Uterus (tissue), 4 donors: ENCODE data around the gene DCLK2. TPM values are rescaled to one million over a fixed set of nuclear protein-coding genes. Genes with fewer than 3 reads are reported as not detected.

ENCODE experiments used
- DNase-seq, 2 donors: peaks; one replicate each; pipeline ENCODE4 v3.0.0-alpha.2; 2019 to 2020
- H3K27ac ChIP-seq, 2 donors: fragments of 200-600 bp; sonication (generic); 1 replicate in 1 of 2; 2 replicates in 1 of 2; pipeline ENCODE4 v1.5.1; 2016 to 2018
- H3K27me3 ChIP-seq, 2 donors: fragments of 200-600 bp; sonication (generic); one replicate each; pipeline ENCODE4 v1.5.1; 2018 to 2019; ENCODE audit warnings: control low read depth in 1 of 2
- H3K36me3 ChIP-seq, 2 donors: fragments of 200-600 bp; sonication (generic); one replicate each; pipeline ENCODE4 v1.5.1; 2019; ENCODE audit warnings: control low read depth in 1 of 2
- H3K4me1 ChIP-seq, 2 donors: fragments of 200-600 bp; sonication (generic); one replicate each; pipeline ENCODE4 v1.5.1; 2018 to 2019; ENCODE audit warnings: control low read depth in 1 of 2
- H3K4me3 ChIP-seq, 2 donors: fragments of 200-600 bp; sonication (generic); 1 replicate in 1 of 2; 2 replicates in 1 of 2; pipeline ENCODE4 v1.5.1; 2018 to 2019; ENCODE audit warnings: mild to moderate bottlenecking in 1 of 2
- H3K9me3 ChIP-seq, 2 donors: fragments of 200-600 bp; sonication (generic); one replicate each; pipeline ENCODE4 v1.5.1; 2019; ENCODE audit warnings: control low read depth in 1 of 2
- CTCF ChIP-seq, 4 experiments: fragments of 200-600 bp in 2 of 4; fragments of 450-650 bp in 2 of 4; sonication (generic) in 2 of 4; IDR thresholded peaks; one replicate each; pipeline ENCODE4 v1.5.1; 2016 to 2019; ENCODE audit warnings: antibody characterized with exemption in 4 of 4, mild to moderate bottlenecking in 2 of 4, moderate library complexity in 1 of 4
- POLR2A ChIP-seq, 2 donors: fragments of 450-650 bp; IDR thresholded peaks; one replicate each; pipeline ENCODE4 v1.6.1; 2016; ENCODE audit warnings: antibody characterized with exemption in 2 of 2, mild to moderate bottlenecking in 1 of 2, moderate library complexity in 1 of 2
- intact Hi-C: fragments of 100-400 bp; cut with DNase I; formaldehyde crosslinking; loops from one replicate; pipeline ENCODE4 v1.15.1; 2023; ENCODE audit warnings: low total_unique reads
- total RNA-seq, 4 donors: library from RNA; depleted of rRNA in 3 of 4; stranded (reverse); fragments of >200 nt in 3 of 4; gene quantifications; one replicate each; pipeline versions ENCODE4 v1.1.0 to v1.2.4, GENCODE V29; 2014 to 2023
- donor health status: DM: yes; HTN: yes; CAD: no.

The DCLK2 gene
- total RNA-seq, 4 donors from 2014 or later, result 0.29 to 27.5 (median 10.1) TPM

- H3K36me3 ChIP-seq, result no peaks in the 10 kb centered on the region
- no peaks in the 10 kb centered on the region for H3K9me3 ChIP-seq
- H3K4me3 ChIP-seq, result no peak overlapping the region
- DNase-seq, result no peak
- H3K27ac ChIP-seq, result no peak overlapping the region
- no peaks in the 10 kb centered on the region for H3K4me1 ChIP-seq
- TF ChIP-seq POLR2A (IDR thresholded peaks at IDR 0.05), result no peak
- TF ChIP-seq CTCF (IDR thresholded peaks at IDR 0.05), result no peak
- intact Hi-C loops, result no loop called here
- no peaks in the 10 kb centered on the region for H3K27me3 ChIP-seq
These were observed 134.2 kb downstream of the DCLK2 start for GRCh38 chr4:150212485-150212884.

GRCh38 chr4:150212927-150213326, 134.7 kb downstream of the DCLK2 start:
- H3K27ac ChIP-seq, result no peak overlapping the region
- TF ChIP-seq CTCF (IDR thresholded peaks at IDR 0.05) (no peak), POLR2A (IDR thresholded peaks at IDR 0.05) (no peak)
- H3K4me3 ChIP-seq, result no peak overlapping the region
- intact Hi-C loops, result no loop called here
- H3K27me3 ChIP-seq, result no peaks in the 10 kb centered on the region
- H3K4me1 ChIP-seq, result no peaks in the 10 kb centered on the region
- DNase-seq, result no peak
- no peaks in the 10 kb centered on the region for H3K9me3 ChIP-seq
- H3K36me3 ChIP-seq, result no peaks in the 10 kb centered on the region

DNA sequence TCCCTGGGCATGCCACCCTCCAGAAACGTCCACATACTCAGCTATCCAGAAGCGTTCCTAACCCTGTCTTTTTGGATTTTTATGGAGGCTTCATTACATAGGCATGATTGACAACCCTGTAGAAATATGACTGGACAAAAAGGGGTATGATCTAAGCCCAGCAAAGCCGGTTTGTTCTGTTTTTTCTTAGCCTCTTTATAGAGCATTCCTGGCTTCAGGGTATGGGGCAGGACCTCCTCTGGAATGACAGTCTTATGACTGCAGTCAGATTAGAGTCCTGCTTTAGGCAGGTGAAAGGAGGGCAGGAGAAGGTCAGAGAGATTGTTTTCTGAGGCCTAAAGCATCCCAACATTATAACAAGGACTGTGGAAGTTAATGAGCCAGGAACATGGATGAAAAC, 137.4 kb downstream of the DCLK2 start:
- Histone ChIP-seq H3K27ac (no peak overlapping the region), H3K36me3 (no peaks in the 10 kb centered on the region), H3K9me3 (no peaks in the 10 kb centered on the region), H3K27me3 (no peaks in the 10 kb centered on the region), H3K4me1 (no peaks in the 10 kb centered on the region), H3K4me3 (no peak overlapping the region)
- no peak for TF ChIP-seq POLR2A (IDR thresholded peaks at IDR 0.05)
- DNase-seq, result no peak
- intact Hi-C loops, result no loop called here

DNA sequence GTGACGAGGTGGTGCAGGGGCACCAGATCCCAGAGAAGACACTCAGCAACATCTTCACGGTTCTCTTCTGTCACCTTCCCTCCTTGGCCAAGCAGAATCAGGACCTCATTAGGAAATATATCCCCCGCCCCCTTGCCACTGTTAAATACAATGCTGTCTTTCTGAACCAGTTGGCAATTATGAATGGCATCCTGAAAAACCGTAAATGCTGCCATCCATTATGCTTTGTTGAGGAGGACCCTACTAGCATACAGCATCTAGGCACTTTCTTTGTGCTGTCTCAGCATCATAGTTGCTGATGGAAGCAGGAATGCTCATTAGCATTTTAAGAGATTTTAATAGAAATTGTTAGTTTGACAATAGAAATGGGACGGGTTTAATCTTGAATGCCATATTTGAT, 138.5 kb downstream of the DCLK2 start:
- Histone ChIP-seq H3K9me3 (no peaks in the 10 kb centered on the region), H3K27ac (no peak overlapping the region), H3K36me3 (no peaks in the 10 kb centered on the region), H3K4me1 (no peaks in the 10 kb centered on the region), H3K4me3 (no peak overlapping the region), H3K27me3 (no peaks in the 10 kb centered on the region)
- DNase-seq, result no peak
- no peak for TF ChIP-seq POLR2A (IDR thresholded peaks at IDR 0.05)
- TF ChIP-seq CTCF (IDR thresholded peaks at IDR 0.05), result no peak
- intact Hi-C loops, result no loop called here

- no peak overlapping the region for H3K27ac ChIP-seq
- intact Hi-C loops, result no loop called here
- no peaks in the 10 kb centered on the region for H3K4me1 ChIP-seq
- no peaks in the 10 kb centered on the region for H3K36me3 ChIP-seq
- no peaks in the 10 kb centered on the region for H3K27me3 ChIP-seq
- DNase-seq, result no peak
- no peak overlapping the region for H3K4me3 ChIP-seq
- H3K9me3 ChIP-seq, result no peaks in the 10 kb centered on the region
- TF ChIP-seq POLR2A (IDR thresholded peaks at IDR 0.05) (no peak), CTCF (IDR thresholded peaks at IDR 0.05) (peak in 2 of 4 experiments; percentile 26 to 28)
These were observed 138.9 kb downstream of the DCLK2 start for GRCh38 chr4:150217192-150217591.

DNA sequence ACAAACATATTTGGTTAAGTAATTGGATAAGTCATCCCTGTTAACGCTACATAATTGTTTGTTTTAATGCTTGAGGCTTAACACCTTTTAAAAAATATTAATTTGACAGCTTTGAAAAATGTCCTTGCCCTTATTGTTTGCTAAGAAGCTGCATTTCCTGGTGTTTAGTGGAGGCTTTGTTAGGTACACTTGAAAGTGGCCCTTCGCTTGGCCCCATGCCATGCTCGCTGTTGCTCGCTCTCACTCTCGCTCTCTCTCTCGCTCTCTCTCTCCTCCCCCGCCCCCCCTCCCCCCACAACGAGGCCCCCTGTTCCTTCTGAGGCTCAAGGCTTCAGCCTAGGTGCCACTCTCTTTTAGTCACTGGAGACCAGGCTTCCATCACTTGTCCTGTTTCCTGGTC, 139.6 kb downstream of the DCLK2 start:
- no peak overlapping the region for H3K27ac ChIP-seq
- intact Hi-C loops, result no loop called here

More for the DNA sequence above, 139.6 kb downstream of the DCLK2 start:
- H3K27me3 ChIP-seq, result no peaks in the 10 kb centered on the region
- DNase-seq, result no peak
- H3K9me3 ChIP-seq, result no peaks in the 10 kb centered on the region
- H3K4me3 ChIP-seq, result no peak overlapping the region
- no peaks in the 10 kb centered on the region for H3K36me3 ChIP-seq
- TF ChIP-seq POLR2A (IDR thresholded peaks at IDR 0.05) (no peak), CTCF (IDR thresholded peaks at IDR 0.05) (no peak)
- H3K4me1 ChIP-seq, result no peaks in the 10 kb centered on the region
